Mononuclear cell (primary cell): ENCODE measurements around the gene TRIM5. TPM values are rescaled to one million over a fixed set of nuclear protein-coding genes. Genes with fewer than 3 reads are reported as not detected.

Source experiments
- H3K27me3 ChIP-seq: 2 replicates; pipeline ENCODE4 v1.6.0; 2011; ENCODE audit warnings: low read length, control low read depth; ENCODE audit not compliant: insufficient read depth
- H3K4me1 ChIP-seq: 2 replicates; pipeline ENCODE4 v1.5.1; 2011; ENCODE audit warnings: mild to moderate bottlenecking, low read length, control low read depth; ENCODE audit not compliant: insufficient read depth
- H3K4me3 ChIP-seq: 2 replicates; pipeline ENCODE4 v1.5.1; 2011; ENCODE audit warnings: mild to moderate bottlenecking, low read length, moderate library complexity
- H3K9me3 ChIP-seq: 2 replicates; pipeline ENCODE4 v1.5.1; 2011; ENCODE audit warnings: low read depth, mild to moderate bottlenecking, control low read depth, low read length
- total RNA-seq: library from RNA; depleted of rRNA; stranded (reverse); fragments of >200 nt; gene quantifications from one replicate; pipeline ENCODE4 v1.2.3, GENCODE V29; 2012

The TRIM5 gene
- total RNA-seq, 1 donor, result 6.5 TPM

- Histone ChIP-seq H3K4me1 (peaks cover 35% of the 10 kb centered on the region), H3K4me3 (no peak overlapping the region), H3K27me3 (no peaks in the 10 kb centered on the region), H3K9me3 (no peaks in the 10 kb centered on the region)
Observed at GRCh38 chr11:5622802-5623201, 62.1 kb downstream of the TRIM5 start.

- no peaks in the 10 kb centered on the region for H3K9me3 ChIP-seq
- H3K27me3 ChIP-seq, result no peaks in the 10 kb centered on the region
- no peak overlapping the region for H3K4me3 ChIP-seq
- H3K4me1 ChIP-seq, result peaks cover 23% of the 10 kb centered on the region
Observed at GRCh38 chr11:5621580-5621979, 63.3 kb downstream of the TRIM5 start.

GRCh38 chr11:5620651-5621521 lies 64.0 kb downstream of the TRIM5 start:
- H3K4me1 ChIP-seq, result peaks cover 17% of the 10 kb centered on the region
- no peaks in the 10 kb centered on the region for H3K27me3 ChIP-seq
- no peak overlapping the region for H3K4me3 ChIP-seq
- no peaks in the 10 kb centered on the region for H3K9me3 ChIP-seq

GRCh38 chr11:5618807-5619206 lies 66.1 kb downstream of the TRIM5 start:
- H3K27me3 ChIP-seq, result no peaks in the 10 kb centered on the region
- H3K9me3 ChIP-seq, result no peaks in the 10 kb centered on the region
- H3K4me3 ChIP-seq, result no peak overlapping the region
- peaks cover 1% of the 10 kb centered on the region for H3K4me1 ChIP-seq

Other genes starting within 250 kb of the TRIM5 start
- gene OR51I1, start 243.6 kb downstream of the TRIM5 start, total RNA-seq, result not detected
- gene OR51I2, start 235.8 kb downstream of the TRIM5 start, total RNA-seq, result not detected
- gene OR52D1, start 196.4 kb downstream of the TRIM5 start, total RNA-seq, result not detected
- gene UBQLN3, start 175.1 kb downstream of the TRIM5 start, total RNA-seq, result 0.21 TPM
- 0.52 TPM for gene UBQLNL, start 168.4 kb downstream of the TRIM5 start, total RNA-seq
- gene OR52H1, start 136.5 kb downstream of the TRIM5 start, total RNA-seq, result 0.63 TPM
- gene OR52B6, start 104.2 kb downstream of the TRIM5 start, total RNA-seq, result not detected
- 0.42 TPM for gene TRIM6, start 88.4 kb downstream of the TRIM5 start, total RNA-seq
- gene TRIM34, start 60.1 kb downstream of the TRIM5 start, total RNA-seq, result 7.2 TPM
- gene TRIM22, start 4.7 kb upstream of the TRIM5 start, total RNA-seq, result 252 TPM
- gene OR56B1, start 51.4 kb upstream of the TRIM5 start, total RNA-seq, result 0.42 TPM
- gene OR52N4, start 69.2 kb upstream of the TRIM5 start, total RNA-seq, result 1.0 TPM
- gene OR52N5, start 98.3 kb upstream of the TRIM5 start, total RNA-seq, result not detected
- gene OR52N1, start 106.2 kb upstream of the TRIM5 start, total RNA-seq, result not detected
- not detected for gene OR52N2, start 123.8 kb upstream of the TRIM5 start, total RNA-seq
- not detected for gene OR52E6, start 156.8 kb upstream of the TRIM5 start, total RNA-seq
- gene OR52E8, start 172.6 kb upstream of the TRIM5 start, total RNA-seq, result not detected
- gene OR52E4, start 195.6 kb upstream of the TRIM5 start, total RNA-seq, result not detected
- gene OR52E5, start 208.1 kb upstream of the TRIM5 start, total RNA-seq, result not detected